Suppressor macrophage treated with lipopolysaccharide for 1 hour (primary cell): ENCODE measurements around the gene EBF3.

Experiments used
- DNase-seq, 3 donors: peaks; one replicate each; pipeline ENCODE4 v3.0.0-alpha.2; 2020 to 2022

Gene EBF3

DNA sequence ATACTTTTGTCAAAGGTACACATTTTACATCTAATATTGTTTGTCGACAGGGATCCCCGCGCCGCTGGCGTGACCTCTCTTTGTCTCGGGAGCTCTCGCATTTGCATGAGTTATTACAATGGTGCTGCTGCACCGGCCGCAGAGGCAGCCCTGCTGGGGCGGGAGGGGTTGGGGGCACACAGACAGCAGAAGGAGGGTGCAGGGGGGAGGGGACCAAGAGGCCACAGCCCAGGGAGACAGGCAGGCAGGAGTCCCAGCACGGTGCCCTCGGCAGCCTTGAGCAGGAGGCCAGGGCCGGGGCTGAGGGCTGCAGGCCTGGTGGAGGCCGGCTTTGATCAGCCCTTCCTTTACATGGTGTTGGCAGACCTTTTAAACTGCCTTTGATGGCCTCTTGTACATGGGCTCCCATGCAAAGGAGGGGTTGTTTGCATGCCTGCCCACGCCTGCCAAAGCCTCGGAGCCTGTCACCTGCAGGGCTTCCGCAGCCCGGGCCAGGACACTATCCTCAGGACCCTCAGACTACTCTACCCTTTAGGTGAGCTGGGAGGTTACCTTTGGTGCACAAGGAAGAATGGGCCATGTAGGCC lies 95.5 kb downstream of the EBF3 start:
- no peak for DNase-seq

- no peak for DNase-seq
Observed at GRCh38 chr10:129867631-129868179, 96.4 kb downstream of the EBF3 start.

DNA sequence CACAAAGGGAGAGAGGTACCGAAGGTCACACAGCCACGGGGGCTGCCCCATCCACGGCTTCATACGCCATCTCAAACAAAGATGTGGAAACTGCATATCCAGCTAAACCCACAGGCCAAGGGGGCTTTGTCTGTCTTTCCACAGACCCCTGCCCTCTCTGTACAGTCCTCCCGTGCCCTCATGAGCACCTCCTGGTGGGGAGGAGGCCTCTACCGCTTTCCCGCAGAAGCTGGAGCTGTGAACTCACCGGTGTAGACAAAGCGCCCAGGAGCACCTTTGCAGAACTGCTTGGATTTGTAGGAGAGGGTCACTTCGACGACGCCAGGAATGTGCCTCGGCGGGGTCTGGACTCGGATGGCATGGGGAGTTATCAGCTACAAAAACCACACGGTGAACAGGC lies 97.2 kb downstream of the EBF3 start:
- DNase-seq = no peak

- DNase-seq = no peak
Observed at GRCh38 chr10:129865960-129866359, 98.1 kb downstream of the EBF3 start.

GRCh38 chr10:129865413-129865812 lies 98.7 kb downstream of the EBF3 start:
- no peak for DNase-seq

DNA sequence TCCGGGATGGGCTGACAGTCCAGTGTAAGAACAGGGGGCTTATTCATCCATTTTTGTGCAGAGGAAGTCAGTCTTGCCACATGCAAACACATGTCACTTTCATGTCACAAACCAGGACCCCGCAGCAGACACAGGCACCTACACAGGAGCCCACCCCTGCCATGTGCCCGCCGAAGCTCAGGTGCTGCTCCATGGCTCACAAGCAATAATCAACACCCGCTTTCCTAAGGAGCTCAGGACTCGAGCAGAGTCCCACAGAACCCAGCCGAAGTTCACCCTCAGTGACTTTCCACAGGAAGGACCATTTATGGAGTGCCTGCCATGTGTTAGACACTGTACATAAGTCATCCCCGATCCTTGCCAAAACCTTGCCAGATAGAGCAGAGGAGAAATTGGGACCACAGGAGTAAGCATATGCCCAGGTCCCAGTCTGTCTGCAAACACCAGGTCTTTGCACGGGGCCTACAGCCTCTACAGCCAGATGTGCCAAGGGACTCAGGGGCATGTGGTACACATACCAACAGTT lies 99.4 kb downstream of the EBF3 start:
- no peak for DNase-seq

DNA sequence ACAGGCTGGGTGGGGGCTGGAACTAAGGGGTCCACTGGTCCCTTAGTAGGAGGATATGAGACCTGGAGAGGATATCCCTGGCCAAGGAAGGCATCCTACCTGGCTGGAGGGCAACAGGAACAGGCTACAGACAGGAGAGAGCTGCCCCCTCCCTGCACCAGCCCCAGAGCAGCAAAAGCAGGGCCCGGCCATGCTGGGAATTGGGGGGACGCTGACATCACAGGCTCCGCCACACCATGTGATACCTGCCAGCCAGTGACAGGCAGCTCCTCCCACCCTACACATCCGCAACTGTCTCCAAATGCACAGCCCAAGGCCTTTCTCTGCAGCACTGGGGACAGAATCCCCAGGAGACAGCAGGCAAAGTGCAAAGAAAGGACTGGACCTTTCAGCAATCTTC lies 100.0 kb downstream of the EBF3 start:
- no peak for DNase-seq

GRCh38 chr10:129863201-129863663 lies 100.8 kb downstream of the EBF3 start:
- DNase-seq = no peak

- no peak for DNase-seq
Observed at GRCh38 chr10:129861776-129862531, 102.1 kb downstream of the EBF3 start.

- DNase-seq = no peak
Observed at GRCh38 chr10:129860396-129860795, 103.7 kb downstream of the EBF3 start.

DNA sequence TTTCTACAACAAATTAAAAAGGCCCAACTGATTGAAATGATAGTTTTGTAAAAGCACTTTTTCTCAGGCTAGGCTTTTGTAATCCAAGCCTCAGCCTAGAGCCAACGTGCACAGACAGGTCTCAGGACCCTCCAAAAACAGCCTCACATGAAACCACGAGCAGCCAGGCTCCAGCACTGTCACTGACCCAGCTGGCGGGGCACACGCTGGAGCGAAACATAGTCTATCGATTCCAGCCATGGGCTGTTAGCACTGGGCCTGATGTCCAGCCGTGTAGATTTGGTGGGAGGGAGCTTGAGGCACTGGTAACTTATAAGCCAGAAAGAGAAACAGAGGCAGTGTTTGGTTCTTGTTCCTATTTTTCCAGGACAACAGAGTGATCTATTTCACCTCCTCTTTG lies 104.5 kb downstream of the EBF3 start:
- no peak for DNase-seq

DNA sequence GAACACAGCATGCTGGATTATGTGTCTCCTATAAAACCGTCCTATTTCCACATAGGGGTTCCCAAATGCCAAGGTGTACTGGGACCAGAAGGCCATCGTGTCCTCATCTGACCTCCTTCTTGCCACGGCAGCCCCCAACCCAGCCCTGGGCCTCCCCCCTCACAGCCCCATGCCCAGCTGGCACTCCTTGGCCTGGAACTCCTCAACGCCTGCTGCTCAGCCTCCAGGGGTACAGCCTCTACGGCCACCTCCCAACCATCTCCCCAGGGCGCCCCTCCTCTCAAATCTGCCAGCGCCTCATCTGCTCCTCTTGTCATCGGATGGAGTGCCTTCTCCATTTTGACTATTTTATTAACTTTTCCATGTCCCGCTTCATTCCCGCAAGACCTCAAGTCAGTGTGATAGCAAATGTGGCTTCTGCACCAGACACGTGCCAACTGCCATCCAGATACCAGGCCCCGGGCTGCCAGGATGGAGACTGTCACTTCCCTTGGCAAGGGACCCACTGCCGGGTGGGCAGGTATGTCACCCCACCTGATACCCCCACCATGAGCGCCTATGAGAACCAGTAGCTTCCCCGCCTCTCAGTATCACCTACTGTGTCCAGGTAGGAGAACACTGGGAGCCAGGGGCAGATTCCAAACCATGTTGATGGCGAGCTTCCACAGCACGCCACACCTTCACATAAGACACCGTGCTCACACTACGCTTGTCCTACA lies 106.7 kb downstream of the EBF3 start:
- DNase-seq = no peak

DNA sequence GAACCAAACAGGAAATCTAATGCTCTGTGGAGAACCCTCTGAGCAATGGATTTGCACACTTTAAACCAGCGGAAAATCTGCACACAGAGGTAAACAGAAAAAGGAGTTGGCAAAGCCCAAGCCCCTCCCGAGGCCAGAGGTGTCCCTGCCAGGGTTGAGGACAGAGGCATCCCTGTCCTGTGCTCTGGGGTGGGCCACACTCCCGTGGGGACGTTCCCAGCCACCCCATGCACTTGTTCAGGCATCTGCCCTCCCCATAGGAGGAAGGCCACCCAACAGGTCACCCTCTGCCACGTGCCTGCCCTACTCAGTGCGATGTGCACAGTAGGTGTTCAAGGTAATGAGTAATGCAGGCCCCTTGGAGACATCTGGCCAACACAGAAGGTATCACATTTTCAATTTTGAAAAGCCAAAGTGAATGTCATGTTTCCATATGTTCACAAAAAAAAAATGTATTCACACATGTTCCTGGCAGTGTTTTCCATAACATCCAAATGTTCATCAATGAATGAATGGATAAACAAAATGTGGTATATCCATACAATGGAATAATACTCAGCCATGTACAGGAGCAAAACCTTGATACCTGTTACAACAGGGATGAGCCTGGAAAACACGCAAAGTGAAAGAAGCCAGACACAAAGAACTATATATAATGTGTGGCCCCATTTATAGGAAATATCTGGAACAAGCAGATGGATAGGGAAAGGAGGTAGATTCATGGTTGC lies 108.1 kb downstream of the EBF3 start:
- no peak for DNase-seq

- DNase-seq = no peak
Observed at GRCh38 chr10:129854796-129855705, 109.0 kb downstream of the EBF3 start.

DNA sequence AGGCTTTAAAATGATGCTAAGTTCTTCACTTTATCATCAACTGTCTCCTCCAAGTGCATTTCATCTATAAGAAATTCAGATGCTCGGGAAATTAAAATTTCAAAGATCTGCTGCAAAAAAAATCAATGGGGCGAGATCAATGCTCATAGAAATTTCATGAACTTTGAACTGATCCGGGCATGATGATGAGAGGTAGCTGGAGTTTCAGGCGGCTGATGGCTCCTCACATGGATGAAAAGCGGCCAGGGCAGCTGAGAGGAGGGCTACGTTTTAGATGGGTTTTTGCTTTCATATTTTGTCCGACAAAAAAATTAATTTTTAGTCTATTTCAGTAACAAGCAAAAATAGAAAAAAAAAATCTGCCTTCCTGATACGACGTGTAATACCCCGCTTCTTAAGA lies 109.9 kb downstream of the EBF3 start:
- DNase-seq = no peak

DNA sequence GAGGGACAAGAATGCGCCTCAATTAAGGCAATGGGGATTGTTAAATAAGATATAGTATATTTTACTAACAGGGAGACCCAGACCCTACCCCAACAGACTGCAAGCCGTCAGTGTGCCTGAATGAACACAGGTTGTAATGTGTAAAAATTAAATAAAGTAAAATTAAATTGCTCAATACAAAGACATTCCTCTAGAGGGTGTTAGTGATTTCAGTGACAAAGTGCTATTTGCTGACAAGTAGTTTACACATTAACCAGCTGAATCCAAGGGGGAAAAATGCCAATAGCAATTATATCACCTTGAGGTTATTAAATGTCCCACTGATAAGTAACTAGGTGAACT lies 110.5 kb downstream of the EBF3 start:
- DNase-seq = peak in 2 of 3 donors; percentile 7 to 29

- DNase-seq = peak; percentile 2 to 28 (median 7)
Observed at GRCh38 chr10:129852829-129853561, 111.1 kb downstream of the EBF3 start.

GRCh38 chr10:129851941-129852640 lies 112.0 kb downstream of the EBF3 start:
- no peak for DNase-seq

- DNase-seq = no peak
Observed at GRCh38 chr10:129850790-129851189, 113.3 kb downstream of the EBF3 start.

- DNase-seq = no peak
Observed at GRCh38 chr10:129850316-129850715, 113.8 kb downstream of the EBF3 start.
